HUDEP-2 (cell line): ENCODE measurements around the gene ARMC12.

Experiments used
- DNase-seq, 76 experiments: peaks; one replicate each; lab custom pipeline; 2025; ENCODE audit not compliant: unreplicated experiment in 76 of 76; lab: John Stamatoyannopoulos, UW

ARMC12 gene

GRCh38 chr6:35717449-35718374 lies 19.1 kb upstream of the ARMC12 start:
- no peak for DNase-seq

DNA sequence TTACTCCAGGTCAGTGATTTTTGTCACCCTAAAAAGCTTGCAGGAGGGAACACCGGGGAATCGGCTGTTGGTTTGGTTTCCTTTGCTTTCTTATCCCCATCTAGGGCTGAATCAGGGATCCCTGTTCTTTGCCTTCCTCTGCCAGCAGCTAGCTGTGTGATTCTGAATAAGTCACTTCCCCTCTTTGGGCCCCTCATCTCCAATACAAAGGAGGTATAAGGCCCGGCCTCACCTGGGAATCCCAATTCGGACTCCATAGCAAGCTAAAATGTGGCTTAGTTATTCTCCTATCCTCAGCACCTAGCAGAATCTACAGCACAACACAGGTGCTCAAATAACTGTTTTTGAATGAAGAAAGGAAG lies 18.5 kb upstream of the ARMC12 start:
- DNase-seq = no peak

DNA sequence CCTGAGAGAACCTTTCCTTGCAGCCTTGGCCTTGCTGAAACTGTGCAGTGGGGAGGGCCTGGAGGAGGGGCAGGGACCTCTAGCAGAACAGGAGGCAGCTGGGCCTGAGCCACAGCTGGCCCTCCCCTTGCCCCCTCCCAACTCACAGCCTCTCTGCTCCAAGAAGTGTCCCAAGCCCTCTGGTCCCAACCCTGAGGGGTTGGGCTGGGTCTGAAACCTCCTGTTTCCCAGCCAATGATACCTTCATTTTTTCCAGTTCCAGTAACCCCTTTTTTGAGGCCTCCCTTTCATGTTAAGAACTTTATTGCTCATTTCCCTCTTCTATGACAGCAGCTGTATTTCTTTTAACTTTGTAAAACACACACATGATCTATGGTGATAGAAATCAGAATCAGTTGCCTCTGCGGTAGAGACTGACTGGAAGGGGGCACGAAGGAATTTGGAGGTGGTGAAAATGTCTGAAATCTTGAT lies 17.9 kb upstream of the ARMC12 start:
- peak in 4 of 76 experiments; percentile 18 to 38 (median 26) for DNase-seq

- DNase-seq = peak in 1 of 76 experiments; percentile 33
Observed at GRCh38 chr6:35719404-35719829, 17.4 kb upstream of the ARMC12 start.

GRCh38 chr6:35719830-35720733 lies 16.8 kb upstream of the ARMC12 start:
- peak in 7 of 76 experiments; percentile 17 to 51 (median 45) for DNase-seq

DNA sequence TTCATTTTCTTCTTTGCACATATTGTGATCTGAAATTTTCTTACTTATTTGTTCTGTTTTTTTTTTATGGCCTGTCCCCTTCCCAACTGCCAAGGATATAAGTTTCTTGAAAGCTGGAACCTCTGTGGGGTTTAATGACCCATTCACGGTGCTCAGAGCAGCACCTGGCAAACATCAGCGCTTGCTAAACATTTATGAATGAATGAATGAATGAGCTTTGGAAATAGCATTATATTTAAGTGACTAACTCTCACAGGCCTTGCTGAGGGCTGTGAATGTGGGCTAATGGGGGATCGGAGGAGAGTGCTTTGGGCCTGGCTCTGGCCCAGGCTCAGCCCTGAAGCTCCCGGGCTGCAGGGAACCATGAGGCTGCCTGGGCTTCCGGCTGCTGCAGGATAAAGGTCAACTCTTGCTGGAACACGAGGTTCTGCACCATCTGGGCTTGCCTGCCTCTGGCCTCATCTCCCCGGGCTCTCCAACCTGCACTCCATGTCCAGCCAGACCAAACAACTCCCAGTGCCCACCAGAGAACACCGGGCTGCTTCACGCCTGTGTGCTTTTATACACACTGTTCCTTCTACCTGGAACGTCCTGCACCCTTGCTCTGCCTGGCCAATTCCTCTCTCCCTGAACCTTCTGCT lies 14.6 kb upstream of the ARMC12 start:
- DNase-seq = no peak

DNA sequence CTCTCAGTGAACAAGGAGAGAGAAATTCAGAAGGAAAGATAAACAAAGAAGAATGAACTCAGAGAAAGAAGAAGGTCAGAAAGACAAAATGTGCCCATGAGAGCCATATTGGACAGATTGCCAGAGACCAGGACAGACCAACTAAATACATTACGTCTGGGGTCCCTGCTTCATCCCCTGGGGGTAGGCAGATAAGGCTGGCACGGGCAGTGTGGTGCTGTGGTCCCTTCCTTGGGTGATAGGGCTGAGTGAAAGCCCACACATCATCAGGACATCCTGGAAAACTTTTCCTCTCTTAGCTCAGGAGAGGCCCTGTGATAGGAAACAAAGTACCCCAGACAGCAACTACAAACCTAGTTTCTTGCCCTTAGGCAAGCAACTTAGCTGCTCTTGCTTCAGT lies 13.2 kb upstream of the ARMC12 start:
- DNase-seq = no peak

DNA sequence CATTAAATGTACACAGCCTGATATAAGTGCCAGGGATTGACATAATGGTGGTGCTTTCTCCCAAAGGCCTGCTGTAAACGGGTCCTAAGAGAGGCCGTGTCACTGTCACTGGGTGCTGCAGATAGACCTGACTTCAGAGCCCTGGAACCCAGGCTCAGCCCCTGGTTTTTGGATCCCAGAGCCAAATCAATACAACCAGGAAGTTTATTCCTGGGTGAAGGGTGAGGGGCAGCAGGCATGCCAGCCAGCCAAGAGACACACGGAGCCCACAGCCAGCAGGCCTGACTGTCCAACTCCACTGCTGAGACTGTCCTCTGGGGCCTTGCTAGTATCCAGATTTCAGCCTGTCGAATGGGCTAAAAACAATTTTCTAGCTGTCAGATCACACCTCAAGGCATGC lies 12.8 kb upstream of the ARMC12 start:
- DNase-seq = no peak

DNA sequence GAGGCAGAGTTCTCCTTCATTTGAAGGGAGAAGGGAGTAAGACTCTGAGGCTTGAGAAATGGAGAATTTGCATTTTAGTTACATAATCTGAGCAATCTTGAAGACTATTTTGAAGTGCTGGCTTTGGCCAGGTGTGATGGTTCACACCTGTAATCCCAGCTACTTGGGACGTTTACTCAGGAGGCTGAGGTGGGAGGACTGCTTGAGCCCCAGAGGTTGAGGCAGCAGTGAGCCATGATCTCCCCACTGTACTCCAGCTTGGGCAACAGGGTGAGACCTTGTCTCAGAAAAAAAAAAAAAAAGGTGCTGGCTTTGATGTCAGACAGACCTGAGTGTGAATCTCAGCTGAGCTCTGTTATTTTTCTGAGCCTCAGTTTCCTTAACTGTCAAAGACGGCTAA lies 12.4 kb upstream of the ARMC12 start:
- DNase-seq = no peak

DNA sequence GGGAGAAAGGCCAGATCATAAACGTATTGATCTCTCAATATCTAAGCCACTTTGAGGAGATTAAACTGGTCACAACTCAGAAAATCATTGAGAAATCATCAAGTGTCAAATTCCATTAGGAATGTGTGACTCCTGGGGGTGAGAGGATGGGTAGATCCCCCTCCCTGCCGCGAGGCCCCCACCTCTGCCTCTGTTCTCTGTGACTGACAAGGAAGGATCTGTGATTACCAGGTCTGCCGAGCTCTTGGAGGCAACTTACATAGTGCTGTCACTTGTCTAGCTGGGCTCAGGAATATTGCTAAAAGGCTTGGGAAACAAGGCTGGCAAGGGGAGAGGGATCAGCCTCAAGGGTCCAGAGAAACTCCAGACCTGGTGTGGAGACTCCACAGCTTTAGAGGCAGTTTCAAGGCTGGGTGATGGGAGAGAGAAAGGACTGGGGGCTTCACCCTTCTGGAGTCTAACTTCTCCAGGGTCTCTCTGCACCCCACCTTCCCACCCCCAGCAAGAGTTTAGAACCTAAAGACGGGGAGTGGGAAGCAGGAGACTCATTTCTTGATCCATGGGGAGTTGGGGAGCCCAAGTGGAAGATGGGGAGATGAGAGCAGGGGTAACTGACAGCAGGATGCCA lies 11.6 kb upstream of the ARMC12 start:
- DNase-seq = peak in 2 of 76 experiments; percentile 43 to 62

DNA sequence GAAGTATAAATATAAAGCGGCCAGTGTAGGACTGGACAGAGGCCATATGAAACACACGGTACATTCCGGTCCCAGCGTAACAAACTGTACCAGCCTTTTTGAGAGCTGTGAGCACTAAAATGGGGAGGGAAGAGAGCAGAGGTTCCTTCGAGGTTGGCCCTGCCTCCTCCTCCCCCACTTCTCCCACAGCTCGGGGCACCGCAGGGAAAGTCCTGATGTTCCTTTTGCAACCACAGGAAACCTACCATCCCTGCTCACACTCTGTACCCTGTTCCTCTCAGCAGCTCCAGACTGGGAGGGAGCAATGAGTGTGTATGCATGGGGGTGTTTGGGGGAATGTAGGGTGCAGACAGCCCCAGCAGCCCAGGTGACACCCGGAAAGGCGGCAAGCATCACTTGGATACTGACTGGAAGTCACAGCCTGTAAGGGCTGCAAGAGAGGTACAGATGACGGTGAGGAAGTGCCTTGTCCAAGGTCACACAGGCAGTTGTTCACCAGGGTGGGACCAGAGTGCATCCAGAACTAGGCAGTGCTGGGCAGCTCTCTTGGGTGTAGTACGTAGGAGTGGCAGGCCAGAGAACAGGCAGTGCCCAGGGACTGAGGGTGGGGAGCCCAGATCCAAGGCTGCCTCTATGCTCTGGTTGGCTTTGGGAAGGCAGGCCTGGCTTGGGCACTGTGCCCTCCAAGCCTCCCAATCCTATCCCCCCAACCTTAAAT lies 11.0 kb upstream of the ARMC12 start:
- DNase-seq = peak in 73 of 76 experiments; percentile 66 to 99 (median 92)

DNA sequence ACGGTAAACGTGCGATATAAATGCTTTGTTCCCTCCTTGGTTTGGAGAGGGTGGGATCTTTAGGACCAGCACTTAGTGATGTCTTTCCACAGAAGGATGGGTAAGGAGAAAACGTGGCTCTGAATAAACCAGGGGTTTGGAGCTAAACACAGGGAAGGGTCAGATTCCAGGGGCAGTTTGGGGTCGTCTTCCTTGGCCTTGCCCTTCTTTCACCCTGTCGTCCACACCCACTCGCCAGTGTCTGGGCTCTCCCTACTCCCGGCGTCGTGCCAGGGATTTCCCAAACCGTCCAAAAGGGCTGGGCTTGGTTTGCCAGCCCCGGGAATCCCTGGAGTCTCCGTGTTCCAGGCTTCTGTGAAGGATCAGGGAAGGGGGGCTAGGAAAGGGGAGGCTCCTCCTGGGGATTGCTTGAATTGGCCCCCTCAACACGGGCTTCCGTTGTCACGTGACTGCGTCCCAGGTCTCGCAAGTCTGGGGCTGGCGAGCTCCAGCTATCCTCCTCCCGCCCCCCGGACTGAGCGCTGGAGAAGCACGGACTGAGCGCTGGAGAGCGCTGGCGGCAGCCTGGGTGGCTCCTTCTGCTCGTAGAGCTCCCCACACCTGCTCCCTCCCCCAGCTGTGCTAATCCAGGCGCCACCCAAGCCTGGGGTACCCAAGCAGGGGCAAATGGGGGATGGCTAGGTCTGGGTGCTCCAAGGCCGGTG lies 9.4 kb upstream of the ARMC12 start:
- peak in 31 of 76 experiments; percentile 51 to 98 (median 75) for DNase-seq

- DNase-seq = peak in 75 of 76 experiments; percentile 89 to 99 (median 98)
Observed at GRCh38 chr6:35727935-35728682, 8.7 kb upstream of the ARMC12 start.

DNA sequence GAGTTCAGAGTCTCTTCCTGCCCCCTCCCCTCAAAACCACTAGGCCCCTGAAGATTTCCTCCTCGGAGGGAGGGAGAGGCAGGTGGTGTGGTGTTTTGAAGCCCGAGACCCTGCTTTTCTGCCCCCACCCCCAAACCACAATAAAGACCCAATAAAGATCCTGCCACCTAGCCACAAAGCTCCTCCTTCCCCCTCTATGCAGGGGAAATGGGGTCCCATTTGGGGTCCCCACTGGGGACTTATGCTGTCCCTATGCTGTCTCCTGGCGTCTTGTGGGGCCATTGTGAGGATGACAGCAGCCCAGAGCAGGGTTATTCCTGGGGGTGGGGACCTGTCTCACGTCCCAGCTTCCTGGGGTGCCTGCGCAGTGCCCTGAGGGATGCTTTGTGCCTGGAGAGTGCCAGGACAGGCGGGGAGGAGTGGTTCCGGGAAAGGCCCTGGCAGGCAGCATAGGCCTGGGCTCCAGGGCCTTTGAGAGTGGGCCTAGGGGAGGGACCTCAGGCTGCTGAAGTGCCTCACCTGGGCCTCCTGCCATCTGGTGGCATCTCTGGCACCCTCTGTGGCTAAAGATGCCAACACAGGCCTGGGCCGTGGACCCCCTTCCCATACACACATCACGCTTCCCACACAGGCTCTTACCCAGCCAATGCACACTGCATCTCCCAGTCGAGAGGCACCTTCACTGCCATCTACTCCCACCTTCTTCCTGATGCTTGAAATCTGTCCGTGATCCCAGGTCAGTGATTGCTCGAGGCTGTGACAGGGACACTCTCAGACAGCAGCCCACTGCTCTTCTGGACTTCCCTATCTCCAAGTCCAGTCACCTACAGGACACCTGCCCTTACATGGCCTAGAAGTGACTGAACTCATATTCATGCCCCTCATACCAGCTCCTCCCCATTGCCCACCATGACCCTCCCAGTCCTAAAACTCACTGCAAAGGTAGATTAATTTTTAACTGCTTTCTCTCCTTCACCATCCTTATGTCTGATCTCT lies 7.9 kb upstream of the ARMC12 start:
- DNase-seq = peak in 58 of 76 experiments; percentile 24 to 87 (median 44)

DNA sequence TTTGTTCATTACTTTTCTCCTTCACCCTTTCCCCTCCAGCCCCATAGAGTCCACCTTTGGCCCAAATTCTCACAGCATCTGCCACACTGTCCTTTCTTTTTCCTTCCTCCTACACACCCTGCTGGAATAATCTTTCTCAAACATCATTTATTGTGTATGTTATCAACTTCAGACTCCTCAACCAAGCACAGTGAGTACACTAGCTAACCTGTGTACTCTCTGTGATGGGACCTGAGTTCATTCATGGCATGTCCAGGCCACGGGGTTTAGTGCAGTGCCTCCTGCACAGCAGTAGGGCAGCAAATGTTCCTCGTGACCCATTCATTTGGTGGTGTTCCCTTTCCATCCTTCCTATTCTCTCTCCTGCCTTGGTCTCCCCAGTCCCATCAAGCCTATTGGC lies 7.1 kb upstream of the ARMC12 start:
- DNase-seq = peak in 25 of 76 experiments; percentile 12 to 67 (median 34)

DNA sequence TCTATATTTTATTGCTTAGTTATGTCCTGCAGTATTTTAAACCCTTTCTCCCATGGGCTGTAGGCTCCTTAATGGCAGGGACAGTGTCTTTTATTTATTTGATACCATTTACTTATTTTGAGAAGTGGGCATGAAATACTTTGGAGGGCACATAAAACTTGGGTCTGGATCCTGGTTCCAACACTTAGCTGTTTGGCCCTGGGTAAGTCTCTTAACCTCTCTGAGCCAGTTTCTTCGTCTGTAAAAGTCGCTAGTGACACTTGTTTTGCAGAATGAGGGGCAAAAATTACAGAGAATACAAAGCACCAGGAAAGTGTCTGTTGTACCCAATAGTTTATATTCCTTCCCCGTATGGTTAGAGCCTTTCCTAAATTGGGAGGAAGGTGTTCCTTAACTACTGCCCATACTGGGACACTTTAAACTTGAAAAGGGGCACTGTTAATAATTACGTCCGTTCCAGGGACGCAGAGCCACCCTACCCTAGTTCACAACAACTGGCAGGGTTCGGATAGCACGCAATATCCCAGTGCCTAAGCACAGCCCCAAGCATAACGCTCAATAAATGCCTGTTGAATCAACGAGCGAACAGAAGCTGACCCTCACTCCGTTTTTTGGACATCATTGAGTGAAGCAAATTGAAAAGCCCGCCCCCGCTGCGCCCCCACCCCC lies 6.0 kb upstream of the ARMC12 start:
- DNase-seq = peak in 4 of 76 experiments; percentile 38 to 99 (median 51)

DNA sequence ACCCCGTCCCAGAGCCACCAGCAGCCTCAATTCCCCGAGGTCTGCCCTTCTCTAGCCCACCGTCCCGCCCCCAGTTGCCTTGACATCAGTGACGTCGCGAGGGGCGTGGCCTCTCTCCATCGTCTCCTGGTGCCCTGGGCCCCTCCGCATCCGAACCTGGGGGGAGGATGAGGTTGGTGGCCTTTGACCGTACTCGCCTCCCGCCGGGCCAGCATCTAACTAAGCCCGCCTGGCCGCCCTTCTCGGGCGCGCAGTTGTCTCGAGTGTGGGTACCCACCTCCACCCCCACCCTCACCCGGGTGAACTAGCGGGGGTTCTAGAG lies 5.5 kb upstream of the ARMC12 start:
- peak in 75 of 76 experiments; percentile 56 to 99 (median 97) for DNase-seq
